ENCODE data around the gene PCK1. TPM values are rescaled to one million over a fixed set of nuclear protein-coding genes. Genes with fewer than 3 reads are reported as not detected.
A peak's percentile ranks its signal among the peaks of the same experiment; 100 is the strongest.

Gene PCK1
- total and polyA plus RNA-seq, 3 experiments from 2014 or later = not detected

- H3K4me3 Mint-ChIP-seq = no peak overlapping the region
- no peaks in the 10 kb centered on the region for H3K4me1 Mint-ChIP-seq
- H3K9me3 ChIP-seq (ENCODE audit: low read length) = no peaks in the 10 kb centered on the region
- H3K4me3 ChIP-seq (ENCODE audit: low read length) = no peak overlapping the region
- no peaks in the 10 kb centered on the region for H3K36me3 ChIP-seq (ENCODE audit: insufficient read depth, low read length)
- H3K27ac ChIP-seq (ENCODE audit: low read depth, low read length) = no peak overlapping the region
- H3K27me3 Mint-ChIP-seq = peaks cover 10 to 37% of the 10 kb centered on the region in 2 donors
- no peaks in the 10 kb centered on the region for H3K9me3 Mint-ChIP-seq
- no peaks in the 10 kb centered on the region for H3K27me3 ChIP-seq (ENCODE audit: insufficient read depth, low read length, poor library complexity, severe bottlenecking)
- no peaks in the 10 kb centered on the region for H3K4me1 ChIP-seq (ENCODE audit: insufficient read depth, low read length)
- H3K36me3 Mint-ChIP-seq = no peaks in the 10 kb centered on the region
- H3K27ac Mint-ChIP-seq = no peak overlapping the region
- DNase-seq = no peak
- ChIA-PET POLR2A (no interaction called here), CTCF (no interaction called here)
Measured at GRCh38 chr20:57561356-57562279, 708 bp downstream of the PCK1 start.

GRCh38 chr20:57562541-57563465 is 1.9 kb downstream of the PCK1 start:
- Histone ChIP-seq H3K9me3 (ENCODE audit: low read length) (no peaks in the 10 kb centered on the region), H3K36me3 (ENCODE audit: insufficient read depth, low read length) (no peaks in the 10 kb centered on the region), H3K27me3 (ENCODE audit: insufficient read depth, low read length, poor library complexity, severe bottlenecking) (peaks cover 3% of the 10 kb centered on the region), H3K4me1 (ENCODE audit: insufficient read depth, low read length) (no peaks in the 10 kb centered on the region), H3K4me3 (ENCODE audit: low read length) (no peak overlapping the region), H3K27ac (ENCODE audit: low read depth, low read length) (no peak overlapping the region)
- H3K4me3 Mint-ChIP-seq = no peak overlapping the region
- DNase-seq = no peak
- peak overlapping the region in 1 of 8 donors; percentile 50 for H3K27ac Mint-ChIP-seq
- no peaks in the 10 kb centered on the region for H3K9me3 Mint-ChIP-seq
- peaks cover 11 to 31% of the 10 kb centered on the region in 2 donors for H3K27me3 Mint-ChIP-seq
- H3K36me3 Mint-ChIP-seq = no peaks in the 10 kb centered on the region
- ChIA-PET POLR2A (no interaction called here), CTCF (no interaction called here)
- no peaks in the 10 kb centered on the region for H3K4me1 Mint-ChIP-seq

GRCh38 chr20:57563522-57563921 is 2.6 kb downstream of the PCK1 start:
- Histone ChIP-seq H3K4me3 (ENCODE audit: low read length) (no peak overlapping the region), H3K9me3 (ENCODE audit: low read length) (no peaks in the 10 kb centered on the region), H3K27ac (ENCODE audit: low read depth, low read length) (no peak overlapping the region), H3K36me3 (ENCODE audit: insufficient read depth, low read length) (no peaks in the 10 kb centered on the region), H3K4me1 (ENCODE audit: insufficient read depth, low read length) (no peaks in the 10 kb centered on the region), H3K27me3 (ENCODE audit: insufficient read depth, low read length, poor library complexity, severe bottlenecking) (peaks cover 3% of the 10 kb centered on the region)
- Mint-ChIP-seq H3K27ac (peak overlapping the region in 1 of 8 donors; percentile 50), H3K27me3 (peaks cover 11 to 24% of the 10 kb centered on the region in 2 donors), H3K36me3 (no peaks in the 10 kb centered on the region), H3K4me1 (no peaks in the 10 kb centered on the region), H3K4me3 (no peak overlapping the region), H3K9me3 (no peaks in the 10 kb centered on the region)
- DNase-seq = no peak
- CTCF ChIA-PET = no interaction called here
- POLR2A ChIA-PET = no interaction called here

- H3K27ac ChIP-seq (ENCODE audit: low read depth, low read length) = no peak overlapping the region
- Mint-ChIP-seq H3K27ac (no peak overlapping the region), H3K36me3 (no peaks in the 10 kb centered on the region), H3K9me3 (no peaks in the 10 kb centered on the region), H3K27me3 (peaks cover 16 to 26% of the 10 kb centered on the region in 2 donors), H3K4me1 (no peaks in the 10 kb centered on the region), H3K4me3 (no peak overlapping the region)
- H3K27me3 ChIP-seq (ENCODE audit: insufficient read depth, low read length, poor library complexity, severe bottlenecking) = peaks cover 3% of the 10 kb centered on the region
- POLR2A ChIA-PET = no interaction called here
- H3K36me3 ChIP-seq (ENCODE audit: insufficient read depth, low read length) = no peaks in the 10 kb centered on the region
- H3K9me3 ChIP-seq (ENCODE audit: low read length) = no peaks in the 10 kb centered on the region
- no peak for DNase-seq
- no peak overlapping the region for H3K4me3 ChIP-seq (ENCODE audit: low read length)
- CTCF ChIA-PET = no interaction called here
- no peaks in the 10 kb centered on the region for H3K4me1 ChIP-seq (ENCODE audit: insufficient read depth, low read length)
Measured at GRCh38 chr20:57564180-57564802, 3.4 kb downstream of the PCK1 start.

- no peak overlapping the region for H3K27ac Mint-ChIP-seq
Measured at GRCh38 chr20:57564951-57565642, 4.2 kb downstream of the PCK1 start.

GRCh38 chr20:57566399-57566798 is 5.5 kb downstream of the PCK1 start:
- Mint-ChIP-seq H3K27ac (no peak overlapping the region), H3K36me3 (no peaks in the 10 kb centered on the region), H3K27me3 (peaks cover 16 to 37% of the 10 kb centered on the region in 2 donors), H3K9me3 (no peaks in the 10 kb centered on the region), H3K4me1 (no peaks in the 10 kb centered on the region), H3K4me3 (no peak overlapping the region)
- Histone ChIP-seq H3K4me1 (ENCODE audit: insufficient read depth, low read length) (no peaks in the 10 kb centered on the region), H3K9me3 (ENCODE audit: low read length) (no peaks in the 10 kb centered on the region), H3K4me3 (ENCODE audit: low read length) (no peak overlapping the region), H3K36me3 (ENCODE audit: insufficient read depth, low read length) (no peaks in the 10 kb centered on the region), H3K27me3 (ENCODE audit: insufficient read depth, low read length, poor library complexity, severe bottlenecking) (peaks cover 3% of the 10 kb centered on the region), H3K27ac (ENCODE audit: low read depth, low read length) (no peak overlapping the region)
- CTCF ChIA-PET = no interaction called here
- no peak for DNase-seq
- POLR2A ChIA-PET = no interaction called here

More at GRCh38 chr20:57564951-57565642, 4.2 kb downstream of the PCK1 start:
- peaks cover 19 to 27% of the 10 kb centered on the region in 2 donors for H3K27me3 Mint-ChIP-seq
- H3K27me3 ChIP-seq (ENCODE audit: insufficient read depth, low read length, poor library complexity, severe bottlenecking) = peaks cover 3% of the 10 kb centered on the region
- no peaks in the 10 kb centered on the region for H3K9me3 Mint-ChIP-seq
- no peak overlapping the region for H3K27ac ChIP-seq (ENCODE audit: low read depth, low read length)
- ChIA-PET CTCF (no interaction called here), POLR2A (no interaction called here)
- no peak for DNase-seq
- no peak overlapping the region for H3K4me3 Mint-ChIP-seq
- no peaks in the 10 kb centered on the region for H3K9me3 ChIP-seq (ENCODE audit: low read length)
- no peaks in the 10 kb centered on the region for H3K36me3 ChIP-seq (ENCODE audit: insufficient read depth, low read length)
- no peaks in the 10 kb centered on the region for H3K4me1 ChIP-seq (ENCODE audit: insufficient read depth, low read length)
- H3K4me1 Mint-ChIP-seq = no peaks in the 10 kb centered on the region
- no peaks in the 10 kb centered on the region for H3K36me3 Mint-ChIP-seq
- H3K4me3 ChIP-seq (ENCODE audit: low read length) = no peak overlapping the region

- no peaks in the 10 kb centered on the region for H3K9me3 Mint-ChIP-seq
- H3K36me3 Mint-ChIP-seq = no peaks in the 10 kb centered on the region
- no peaks in the 10 kb centered on the region for H3K4me1 Mint-ChIP-seq
- no peaks in the 10 kb centered on the region for H3K36me3 ChIP-seq (ENCODE audit: insufficient read depth, low read length)
- no peaks in the 10 kb centered on the region for H3K9me3 ChIP-seq (ENCODE audit: low read length)
- no peak for DNase-seq
- no peak overlapping the region for H3K27ac Mint-ChIP-seq
- POLR2A ChIA-PET = no interaction called here
- CTCF ChIA-PET = no interaction called here
- peaks cover 3% of the 10 kb centered on the region for H3K27me3 ChIP-seq (ENCODE audit: insufficient read depth, low read length, poor library complexity, severe bottlenecking)
- no peaks in the 10 kb centered on the region for H3K4me1 ChIP-seq (ENCODE audit: insufficient read depth, low read length)
- H3K4me3 ChIP-seq (ENCODE audit: low read length) = no peak overlapping the region
- peaks cover 16 to 40% of the 10 kb centered on the region in 2 donors for H3K27me3 Mint-ChIP-seq
- no peak overlapping the region for H3K27ac ChIP-seq (ENCODE audit: low read depth, low read length)
- H3K4me3 Mint-ChIP-seq = no peak overlapping the region
Measured at GRCh38 chr20:57566803-57567459, 6.0 kb downstream of the PCK1 start.
